Measurements from ENCODE around the gene PITX3. TPM values are rescaled to one million over a fixed set of nuclear protein-coding genes. Genes with fewer than 3 reads are reported as not detected.

PITX3 gene
- total and polyA plus RNA-seq, 2 donors (not counting 3 experiments of a cell fraction or from before 2014, with no cell fraction given) = not detected

DNA sequence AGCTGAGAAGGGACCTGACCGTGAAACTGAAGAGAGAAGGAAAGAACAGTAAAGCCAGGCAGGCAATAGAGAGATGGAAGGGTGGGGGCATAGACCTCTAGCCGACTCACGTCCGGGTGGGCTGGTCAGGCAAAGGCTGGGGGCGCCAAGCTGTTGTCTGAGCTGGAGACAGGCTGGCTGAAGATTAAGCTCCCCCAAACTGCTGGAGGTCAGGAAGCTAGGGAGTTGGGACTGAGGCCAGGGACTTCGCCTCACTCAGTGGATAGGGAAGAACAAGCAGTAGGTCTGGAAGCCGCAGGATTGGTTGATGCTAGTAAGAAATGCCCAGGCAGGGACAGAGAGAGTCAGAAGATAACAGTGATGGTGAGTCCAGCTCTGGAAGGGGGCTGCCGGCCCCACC, 5.3 kb downstream of the PITX3 start:
- Histone ChIP-seq H3K27ac (ENCODE audit: insufficient read depth, low read depth, low read length) (no peak overlapping the region), H3K4me1 (ENCODE audit: control insufficient read depth, extremely low read depth, insufficient read depth, low read length) (peaks cover 5% of the 10 kb centered on the region), H3K27me3 (ENCODE audit: control insufficient read depth in 2 of 2, insufficient read depth in 2 of 2, low read length in 2 of 2) (peaks cover 59 to 61% of the 10 kb centered on the region in 2 experiments), H3K4me2 (ENCODE audit: insufficient read depth, low read length) (no peak overlapping the region), H3K36me3 (ENCODE audit: control insufficient read depth in 2 of 2, extremely low read depth in 1 of 2, insufficient read depth in 2 of 2, low read length in 2 of 2) (no peaks in the 10 kb centered on the region), H2AFZ (ENCODE audit: low read depth, low read length) (no peak overlapping the region), H3K79me2 (ENCODE audit: control insufficient read depth, insufficient read depth, low read length) (no peaks in the 10 kb centered on the region), H3K9me1 (replicated peaks; ENCODE audit: control insufficient read depth, extremely low read depth, insufficient read depth, low read length) (no peaks in the 10 kb centered on the region), H3K4me3 (replicated peaks in 1 of 3; ENCODE audit: insufficient read depth in 1 of 3, low read depth in 1 of 3, low read length in 3 of 3) (no peak overlapping the region), H4K20me1 (replicated peaks; ENCODE audit: control insufficient read depth, extremely low read depth, insufficient read depth, low read length) (no peaks in the 10 kb centered on the region), H3K9ac (replicated peaks; ENCODE audit: extremely low read depth, insufficient read depth, low read length) (no peak overlapping the region), H3K9me3 (replicated peaks; ENCODE audit: control insufficient read depth, insufficient read depth, low read length) (no peaks in the 10 kb centered on the region)
- FAIRE-seq = no peak
- ChIA-PET POLR2A (interaction anchor here (0.5 kb wide), 1 partner anchor 168 kb away, joined by 4 read pairs; no protein-coding TSS in a partner anchor), CTCF (interaction anchor here (1.5 to 17.3 kb wide), 5 partner anchors 14 to 168 kb away, joined by 3 to 1402 read pairs (median 6); no protein-coding TSS in a partner anchor)
- no peak for DNase-seq (ENCODE audit: low read depth, low spot score)
- intact Hi-C loops (cut with micrococcal nuclease) (no loop called here), dilution Hi-C loops (cut with MboI; ENCODE audit: extremely low pct_ligation_motif_present, low sequenced_read_pairs) (loop anchor here (25.0 kb wide), 1 partner anchor 126 kb away; no protein-coding TSS in a partner anchor)
- no TSS peak for BruUV-seq (replicated peaks)
- TF ChIP-seq POLR2AphosphoS5 (IDR thresholded peaks at IDR 0.05; ENCODE audit: insufficient read depth, low read depth, low read length) (no peak), MYC (IDR thresholded peaks at IDR 0.05; ENCODE audit: low read depth, low read length) (no peak), GATA2 (IDR thresholded peaks at IDR 0.05; ENCODE audit: insufficient read depth, insufficient read length, low read depth, low read length) (no peak), POLR2A (IDR thresholded peaks at IDR 0.05; ENCODE audit: low read depth, low read length) (no peak)
- TF ChIP-seq, protein P1, sequence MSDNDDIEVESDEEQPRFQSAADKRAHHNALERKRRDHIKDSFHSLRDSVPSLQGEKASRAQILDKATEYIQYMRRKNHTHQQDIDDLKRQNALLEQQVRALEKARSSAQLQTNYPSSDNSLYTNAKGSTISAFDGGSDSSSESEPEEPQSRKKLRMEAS (IDR thresholded peaks at IDR 0.05; ENCODE audit: insufficient read depth, insufficient read length) = no peak

DNA sequence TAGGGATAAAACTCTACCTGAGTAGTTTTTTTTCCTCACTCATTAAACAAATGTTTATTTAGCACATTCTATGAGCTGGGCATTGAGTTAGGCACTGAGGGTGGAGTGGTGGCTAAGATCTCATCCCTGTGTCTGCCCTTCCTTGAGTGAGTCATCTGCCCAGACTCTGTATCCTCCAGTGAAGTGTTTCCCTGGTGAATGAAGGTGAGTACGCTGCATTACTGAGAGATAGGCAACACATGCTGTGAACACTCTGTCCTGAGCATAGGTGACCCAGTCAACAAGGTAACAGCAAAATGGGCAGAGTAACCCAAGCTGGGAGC, 5.8 kb downstream of the PITX3 start:
- Histone ChIP-seq H3K9me1 (replicated peaks; ENCODE audit: control insufficient read depth, extremely low read depth, insufficient read depth, low read length) (no peaks in the 10 kb centered on the region), H3K4me3 (replicated peaks in 1 of 3; ENCODE audit: insufficient read depth in 1 of 3, low read depth in 1 of 3, low read length in 3 of 3) (no peak overlapping the region), H4K20me1 (replicated peaks; ENCODE audit: control insufficient read depth, extremely low read depth, insufficient read depth, low read length) (no peaks in the 10 kb centered on the region), H3K9me3 (replicated peaks; ENCODE audit: control insufficient read depth, insufficient read depth, low read length) (no peaks in the 10 kb centered on the region), H3K36me3 (ENCODE audit: control insufficient read depth in 2 of 2, extremely low read depth in 1 of 2, insufficient read depth in 2 of 2, low read length in 2 of 2) (no peaks in the 10 kb centered on the region), H3K79me2 (ENCODE audit: control insufficient read depth, insufficient read depth, low read length) (no peaks in the 10 kb centered on the region), H3K27ac (ENCODE audit: insufficient read depth, low read depth, low read length) (no peak overlapping the region), H3K4me1 (ENCODE audit: control insufficient read depth, extremely low read depth, insufficient read depth, low read length) (peaks cover under 1% of the 10 kb centered on the region), H3K27me3 (ENCODE audit: control insufficient read depth in 2 of 2, insufficient read depth in 2 of 2, low read length in 2 of 2) (peaks cover 56 to 59% of the 10 kb centered on the region in 2 experiments), H2AFZ (ENCODE audit: low read depth, low read length) (no peak overlapping the region), H3K9ac (replicated peaks; ENCODE audit: extremely low read depth, insufficient read depth, low read length) (no peak overlapping the region), H3K4me2 (ENCODE audit: insufficient read depth, low read length) (no peak overlapping the region)
- intact Hi-C loops (cut with micrococcal nuclease) = no loop called here
- ChIA-PET CTCF (interaction anchor here (1.6 to 17.3 kb wide), 5 partner anchors 15 to 168 kb away, joined by 4 to 1402 read pairs (median 6); no protein-coding TSS in a partner anchor), POLR2A (interaction anchor here (0.5 kb wide), 1 partner anchor 168 kb away, joined by 4 read pairs; no protein-coding TSS in a partner anchor)
- FAIRE-seq (no peak), DNase-seq (ENCODE audit: low read depth, low spot score) (no peak)
- dilution Hi-C loops (cut with MboI; ENCODE audit: extremely low pct_ligation_motif_present, low sequenced_read_pairs) = loop anchor here (25.0 kb wide), 1 partner anchor 127 kb away; no protein-coding TSS in a partner anchor
- TF ChIP-seq EZH2 (IDR thresholded peaks at IDR 0.05; ENCODE audit: borderline replicate concordance, low read depth, low read length, severe bottlenecking) (no peak), MYC (IDR thresholded peaks at IDR 0.05; ENCODE audit: low read depth, low read length) (no peak), FOS (IDR thresholded peaks at IDR 0.05; ENCODE audit: borderline replicate concordance, insufficient read depth, low read length) (no peak), POLR2AphosphoS5 (IDR thresholded peaks at IDR 0.05; ENCODE audit: insufficient read depth, low read depth, low read length) (no peak), GATA2 (IDR thresholded peaks at IDR 0.05; ENCODE audit: insufficient read depth, insufficient read length, low read depth, low read length) (no peak), JUN (IDR thresholded peaks at IDR 0.05; ENCODE audit: borderline replicate concordance, insufficient read depth, insufficient read length, low read depth) (no peak)
- TF ChIP-seq, protein P1 (IDR thresholded peaks at IDR 0.05; ENCODE audit: insufficient read depth, insufficient read length) = no peak
- TF ChIP-seq, protein P2, sequence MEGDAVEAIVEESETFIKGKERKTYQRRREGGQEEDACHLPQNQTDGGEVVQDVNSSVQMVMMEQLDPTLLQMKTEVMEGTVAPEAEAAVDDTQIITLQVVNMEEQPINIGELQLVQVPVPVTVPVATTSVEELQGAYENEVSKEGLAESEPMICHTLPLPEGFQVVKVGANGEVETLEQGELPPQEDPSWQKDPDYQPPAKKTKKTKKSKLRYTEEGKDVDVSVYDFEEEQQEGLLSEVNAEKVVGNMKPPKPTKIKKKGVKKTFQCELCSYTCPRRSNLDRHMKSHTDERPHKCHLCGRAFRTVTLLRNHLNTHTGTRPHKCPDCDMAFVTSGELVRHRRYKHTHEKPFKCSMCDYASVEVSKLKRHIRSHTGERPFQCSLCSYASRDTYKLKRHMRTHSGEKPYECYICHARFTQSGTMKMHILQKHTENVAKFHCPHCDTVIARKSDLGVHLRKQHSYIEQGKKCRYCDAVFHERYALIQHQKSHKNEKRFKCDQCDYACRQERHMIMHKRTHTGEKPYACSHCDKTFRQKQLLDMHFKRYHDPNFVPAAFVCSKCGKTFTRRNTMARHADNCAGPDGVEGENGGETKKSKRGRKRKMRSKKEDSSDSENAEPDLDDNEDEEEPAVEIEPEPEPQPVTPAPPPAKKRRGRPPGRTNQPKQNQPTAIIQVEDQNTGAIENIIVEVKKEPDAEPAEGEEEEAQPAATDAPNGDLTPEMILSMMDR (IDR thresholded peaks at IDR 0.05; ENCODE audit: extremely low read depth in 1 of 2, insufficient read depth in 1 of 2, low read depth in 1 of 2, low read length in 2 of 2) = no peak
- BruUV-seq (replicated peaks) = no TSS peak
